HG03095 (cell line): Measurements from ENCODE around the gene FAM193A.
"Not testable (repeated sequence)": the region's sequence is repeated elsewhere in the genome, so short reads cannot be mapped to it uniquely, and the experiment has no call there.

Source experiments
- ATAC-seq: cut with Tn5 transposase; IDR thresholded peaks from one replicate; pipeline ENCODE4 v1.9.1; 2021; ENCODE audit warnings: moderate library complexity; ENCODE audit not compliant: unreplicated experiment

Gene FAM193A

DNA sequence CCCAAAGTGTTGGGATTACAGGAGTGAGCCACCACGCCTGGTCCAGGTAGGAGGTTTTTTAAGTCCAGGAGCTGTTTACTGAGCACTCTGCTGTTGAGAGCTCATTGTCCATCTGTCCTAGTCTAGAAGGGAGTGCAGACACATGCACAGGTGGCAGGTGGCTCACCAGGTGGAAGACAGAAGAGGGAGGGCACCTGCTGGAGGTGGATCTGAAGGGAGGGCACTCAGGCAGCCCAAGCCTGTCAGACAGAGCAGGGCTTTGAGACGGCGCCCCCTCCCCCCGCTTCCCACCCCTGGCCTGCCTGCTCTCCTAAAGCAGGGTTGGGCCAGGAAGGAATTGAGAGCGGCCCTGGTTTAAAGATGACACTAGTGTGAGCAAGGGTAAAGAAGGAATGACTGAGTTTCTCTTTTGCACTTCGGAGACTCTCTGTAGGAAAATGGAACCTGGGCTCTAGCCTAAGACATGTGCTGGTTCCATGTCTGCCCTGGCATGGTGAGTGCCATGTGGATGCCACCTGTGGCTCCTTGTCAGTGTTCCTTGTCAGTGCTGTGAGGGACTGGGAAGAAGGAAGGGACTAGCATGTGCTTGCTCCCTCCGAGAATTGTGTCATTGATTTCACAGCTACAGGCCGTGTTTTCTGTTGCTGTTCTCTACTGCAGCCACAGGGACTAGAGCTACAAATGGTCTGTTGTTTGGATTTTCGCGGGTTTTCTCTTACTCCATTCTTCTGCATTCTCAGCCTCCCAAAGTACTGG lies 111.1 kb downstream of the FAM193A start:
- no peak for ATAC-seq

DNA sequence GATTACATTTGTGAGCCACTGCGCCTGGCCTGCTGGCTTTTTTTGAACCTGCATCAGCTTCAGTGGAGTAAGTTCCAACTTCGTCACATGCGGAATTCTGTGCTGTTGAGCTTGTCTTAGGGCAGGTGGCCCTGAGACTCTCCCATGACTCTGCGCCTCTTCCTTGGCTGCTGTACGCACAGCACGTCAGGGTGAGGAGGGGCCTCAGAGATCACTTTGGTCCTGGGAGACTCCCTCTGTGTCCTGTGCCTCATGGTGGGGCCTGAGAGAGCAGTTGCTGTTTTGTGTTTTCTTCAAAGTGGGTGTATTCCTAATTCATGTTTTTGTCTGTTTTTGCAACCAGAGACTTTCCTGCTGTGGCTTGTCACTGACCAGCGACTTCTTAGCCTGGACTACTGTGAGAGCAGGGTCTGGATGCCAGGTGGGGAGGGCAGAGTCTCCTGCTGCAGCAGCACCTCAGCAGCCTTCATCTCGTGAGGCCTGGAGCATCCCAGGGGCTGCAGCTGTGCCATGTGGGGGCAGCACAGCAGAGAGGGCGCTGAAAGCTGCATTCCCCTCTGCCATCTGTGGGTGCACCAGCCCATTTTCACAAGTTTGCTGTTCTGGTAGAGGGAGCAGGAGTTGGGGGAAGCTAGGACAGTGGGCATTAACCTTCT lies 111.8 kb downstream of the FAM193A start:
- ATAC-seq: no peak

DNA sequence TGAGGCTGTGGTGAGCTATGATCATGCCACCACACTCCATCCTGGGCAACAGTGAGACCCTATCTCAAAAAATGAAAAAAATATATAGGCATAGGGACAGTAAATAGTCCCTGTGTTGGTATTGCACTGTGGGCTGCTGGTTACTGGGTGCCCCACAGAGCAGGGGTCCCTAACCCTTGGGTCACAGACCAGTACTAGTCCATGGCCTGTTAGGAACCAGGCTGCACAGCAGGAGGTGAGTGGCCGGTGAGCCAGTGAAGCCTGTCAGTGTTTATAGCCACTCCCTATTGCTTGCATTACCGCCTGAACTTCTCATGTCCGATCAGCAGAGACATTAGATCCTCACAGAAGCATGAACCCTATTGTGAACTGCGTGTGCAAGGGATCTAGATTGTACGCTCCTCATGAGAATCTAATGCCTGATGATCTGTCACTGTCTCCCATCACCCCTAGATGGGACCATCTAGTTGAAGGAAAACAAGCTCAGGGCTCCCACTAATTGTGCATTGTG lies 113.2 kb downstream of the FAM193A start:
- ATAC-seq: no peak

DNA sequence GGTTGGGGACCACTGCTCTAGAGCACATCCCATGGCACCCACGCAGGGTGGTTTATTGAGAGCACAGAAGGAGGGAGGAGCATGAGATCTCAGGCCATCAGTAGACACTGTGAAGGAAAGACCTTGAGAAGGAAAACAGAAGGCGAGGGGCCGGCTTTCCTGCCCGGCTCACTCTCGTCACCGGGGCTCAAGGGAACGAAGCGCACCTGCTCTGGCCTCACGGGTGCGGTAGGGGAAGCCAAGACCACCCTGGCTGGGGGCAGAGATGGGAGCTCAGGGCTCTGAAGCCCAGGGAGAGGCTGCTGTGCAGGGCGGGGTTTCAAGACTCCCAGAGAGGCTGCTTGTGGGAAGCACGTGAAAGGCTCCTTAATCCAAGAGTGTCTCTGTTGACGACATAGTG lies 113.8 kb downstream of the FAM193A start:
- ATAC-seq: no peak

DNA sequence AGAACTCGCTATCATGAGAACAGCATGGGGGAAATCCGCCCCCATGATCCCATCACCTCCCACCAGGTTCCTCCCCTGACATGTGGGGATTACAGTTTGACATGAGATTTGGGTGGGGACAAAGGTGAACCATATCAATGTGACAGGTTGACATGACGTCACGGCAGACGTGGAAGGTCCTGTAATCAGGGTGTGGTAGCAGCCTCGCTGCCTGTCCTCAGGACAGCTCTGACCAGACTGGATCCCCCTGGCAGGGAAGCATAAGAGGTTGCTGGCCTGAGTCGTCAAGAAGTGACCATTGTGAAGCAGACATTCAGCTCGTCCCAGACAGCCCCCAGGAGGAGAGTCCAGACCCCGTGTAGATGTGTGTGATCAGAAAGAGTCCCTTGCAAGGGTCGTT lies 115.1 kb downstream of the FAM193A start:
- no peak for ATAC-seq

DNA sequence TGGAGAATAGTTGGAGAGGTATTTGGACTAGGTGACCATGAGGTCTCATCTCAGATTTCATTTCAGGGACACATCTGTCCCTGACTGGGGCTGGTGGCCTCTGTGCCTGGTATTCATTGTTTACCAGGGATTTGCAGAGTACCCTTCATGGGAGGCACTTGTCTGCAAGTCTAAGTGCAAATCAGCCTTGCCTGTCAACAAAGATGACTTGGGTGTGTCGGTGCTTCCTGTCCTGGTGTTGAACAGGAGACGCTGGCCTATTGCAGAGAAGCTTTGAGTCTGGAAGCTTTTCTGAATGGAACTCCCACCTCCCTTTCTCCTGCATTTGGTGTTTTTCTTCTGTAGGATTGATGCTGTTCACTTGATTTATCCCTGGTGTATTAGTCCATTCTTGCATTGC lies 115.6 kb downstream of the FAM193A start:
- no peak for ATAC-seq

DNA sequence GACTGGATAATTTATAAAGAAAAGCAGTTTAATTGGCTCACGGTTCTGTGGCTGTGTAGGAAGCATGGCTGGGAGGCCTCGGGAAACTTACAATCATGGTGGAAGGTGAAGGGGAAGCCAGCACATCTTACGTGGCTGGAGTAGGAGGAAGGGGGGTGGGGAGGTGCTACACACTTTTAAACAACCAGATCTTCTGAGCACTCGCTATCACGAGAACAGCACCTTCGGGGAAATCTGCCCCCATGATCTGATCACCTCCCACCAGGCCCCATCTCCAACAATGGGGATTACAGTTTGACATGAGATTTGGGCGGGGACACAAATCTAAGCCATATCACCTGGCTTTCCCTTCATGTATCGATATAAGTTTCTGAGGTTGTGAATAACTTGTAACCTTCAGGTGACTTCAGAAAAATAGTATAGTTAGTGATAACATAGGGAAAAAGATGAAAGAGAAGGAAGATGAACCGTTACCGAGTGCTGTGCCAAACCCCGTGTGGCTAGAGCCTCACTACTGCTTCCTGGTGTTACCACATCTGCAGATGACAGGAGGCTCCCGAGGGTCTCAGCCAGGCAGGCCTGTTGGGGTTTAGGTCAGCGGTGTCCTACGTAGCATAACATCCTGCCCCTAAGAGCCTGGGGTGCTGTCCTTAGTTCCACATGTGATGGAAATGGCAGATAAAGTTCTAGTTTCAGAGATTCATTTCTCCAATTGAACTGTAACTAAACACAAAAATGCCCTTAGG lies 116.1 kb downstream of the FAM193A start:
- no peak for ATAC-seq

DNA sequence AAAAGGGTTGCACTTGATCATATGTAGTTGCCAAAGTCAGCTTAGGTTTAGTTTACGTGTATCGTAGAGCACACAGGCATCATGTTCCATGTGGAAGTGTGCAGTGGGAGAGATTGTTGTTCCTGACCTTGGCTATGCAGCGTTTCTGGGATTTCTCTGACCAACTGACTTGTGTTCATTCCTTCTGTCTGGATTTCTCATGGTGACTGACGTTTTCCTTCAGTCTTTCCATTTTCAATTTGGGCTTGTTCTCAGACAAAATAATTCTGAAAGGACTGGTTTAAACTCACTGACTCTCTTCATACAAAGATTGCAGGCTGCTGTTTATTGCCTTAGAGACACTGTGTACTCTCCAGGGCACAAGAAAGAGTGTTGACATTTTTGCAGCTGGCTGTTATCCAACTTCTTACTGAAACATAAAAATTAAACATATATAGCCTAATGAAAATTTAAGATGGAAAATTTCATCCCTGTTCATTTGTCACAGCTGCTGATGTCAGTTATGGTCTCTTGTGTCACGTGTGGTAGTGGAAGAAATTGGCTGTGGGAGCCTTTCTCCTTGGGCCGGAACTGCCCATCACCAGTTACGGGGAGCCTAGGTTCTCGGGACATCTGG lies 124.3 kb downstream of the FAM193A start:
- ATAC-seq: no peak

DNA sequence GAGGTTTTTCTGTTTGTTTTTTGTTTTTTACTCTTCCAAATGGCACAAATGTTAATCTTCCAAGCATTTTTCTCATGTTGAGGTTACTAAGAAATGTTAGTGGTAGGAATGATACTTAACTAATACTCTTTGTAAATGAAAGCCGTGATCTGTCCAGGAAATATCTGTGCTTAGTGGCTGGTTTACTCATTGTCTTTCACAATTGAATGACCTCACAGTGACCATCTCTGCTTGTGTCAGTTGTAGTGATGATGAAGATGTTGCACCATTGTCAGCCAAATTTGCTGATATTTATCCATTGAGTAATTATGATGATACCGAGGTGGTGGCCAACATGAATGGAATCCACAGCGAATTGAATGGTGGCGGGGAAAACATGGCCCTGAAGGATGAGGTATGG lies 126.2 kb downstream of the FAM193A start:
- no peak for ATAC-seq

DNA sequence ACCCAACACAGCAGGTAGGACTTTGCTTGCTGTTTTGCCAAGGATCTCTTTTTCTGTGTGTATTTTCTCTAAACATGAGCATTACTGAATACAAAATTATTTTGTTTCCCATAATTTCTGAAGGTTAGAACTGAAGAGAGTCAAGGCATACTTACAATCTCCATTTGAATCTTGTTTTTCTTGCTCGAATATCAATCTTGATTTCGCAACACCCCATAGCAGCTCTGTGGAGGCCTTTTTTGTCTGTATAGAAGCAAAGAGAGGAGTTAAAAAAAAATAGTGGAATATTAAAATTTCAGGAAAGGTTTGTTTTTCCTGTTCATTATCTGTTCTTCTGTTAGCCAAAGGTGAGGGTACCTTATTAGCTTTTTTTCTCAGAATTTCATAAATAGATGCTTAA lies 126.8 kb downstream of the FAM193A start:
- ATAC-seq: no peak

DNA sequence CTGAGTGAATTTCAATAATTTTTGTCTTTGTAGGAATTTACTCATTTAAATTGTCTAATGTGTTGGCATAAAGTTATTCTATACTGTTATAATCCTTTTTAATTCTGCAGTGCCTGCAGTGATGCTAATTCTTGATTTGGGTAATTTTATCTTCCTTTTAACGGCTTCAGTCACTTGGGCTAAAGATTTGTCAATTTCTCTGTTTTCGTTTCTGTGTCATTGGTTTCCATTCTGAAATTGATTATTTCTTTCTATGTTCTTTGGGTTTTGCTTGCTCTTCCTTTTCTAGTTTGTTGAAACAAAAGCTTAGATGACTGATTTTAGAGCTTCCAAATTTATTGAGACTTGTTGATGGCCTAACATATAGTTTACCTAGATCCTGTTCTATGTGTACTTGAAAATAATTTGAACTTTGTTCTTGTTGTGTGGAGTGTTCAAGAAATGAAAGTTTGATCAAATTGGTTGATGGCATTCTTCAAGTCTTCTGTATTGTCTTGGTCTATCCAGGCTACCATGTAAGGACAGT lies 130.3 kb downstream of the FAM193A start:
- no peak for ATAC-seq

DNA sequence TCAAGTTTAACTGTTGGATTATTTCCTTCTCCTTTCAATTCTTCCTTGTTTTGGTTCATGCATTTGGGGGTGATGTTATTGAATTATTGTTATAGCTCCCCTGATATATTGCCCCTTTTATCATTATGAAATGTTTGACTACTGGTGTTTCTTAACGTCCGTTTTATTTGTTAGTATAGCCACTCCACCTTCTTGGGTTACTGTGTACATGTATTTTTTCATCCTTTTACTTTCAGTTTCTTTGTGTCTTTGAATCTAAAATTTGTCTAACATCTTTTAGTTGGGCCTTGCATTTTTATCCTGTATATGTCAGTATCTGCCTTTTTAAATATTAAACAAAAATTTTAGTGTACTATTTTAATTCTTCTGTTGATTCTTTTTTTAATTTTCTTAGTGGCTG lies 131.0 kb downstream of the FAM193A start:
- ATAC-seq: no peak

DNA sequence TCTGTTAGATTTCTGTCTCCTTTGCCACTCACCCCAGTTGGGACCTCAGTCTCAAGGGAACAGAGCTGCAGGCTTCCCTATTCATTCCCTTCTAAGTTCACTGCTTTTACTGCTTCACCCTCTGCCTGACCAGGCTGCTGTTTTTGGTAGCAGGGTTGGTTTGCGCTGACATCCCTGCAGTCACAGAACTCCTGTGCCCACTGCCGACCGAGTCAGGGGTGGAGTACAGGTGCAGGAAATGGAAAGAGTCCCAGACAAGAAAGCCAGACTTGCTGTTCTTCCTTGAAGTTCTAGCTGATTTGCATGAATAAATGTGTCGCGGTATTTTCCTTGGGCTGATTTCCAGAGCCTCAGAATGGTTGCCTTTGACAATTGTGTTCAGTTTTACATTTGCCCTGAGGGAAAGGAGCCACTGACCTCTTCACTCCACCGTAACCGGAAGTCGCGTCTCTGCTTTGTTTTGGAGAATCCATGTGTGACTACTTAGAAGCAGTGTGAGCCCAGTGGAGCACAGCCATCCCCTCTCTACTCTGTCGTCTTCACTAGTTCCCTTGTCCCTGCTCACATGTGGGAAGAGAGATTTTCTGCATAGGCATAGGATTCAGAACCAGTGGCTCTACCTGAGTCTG lies 134.9 kb downstream of the FAM193A start:
- ATAC-seq: no peak

DNA sequence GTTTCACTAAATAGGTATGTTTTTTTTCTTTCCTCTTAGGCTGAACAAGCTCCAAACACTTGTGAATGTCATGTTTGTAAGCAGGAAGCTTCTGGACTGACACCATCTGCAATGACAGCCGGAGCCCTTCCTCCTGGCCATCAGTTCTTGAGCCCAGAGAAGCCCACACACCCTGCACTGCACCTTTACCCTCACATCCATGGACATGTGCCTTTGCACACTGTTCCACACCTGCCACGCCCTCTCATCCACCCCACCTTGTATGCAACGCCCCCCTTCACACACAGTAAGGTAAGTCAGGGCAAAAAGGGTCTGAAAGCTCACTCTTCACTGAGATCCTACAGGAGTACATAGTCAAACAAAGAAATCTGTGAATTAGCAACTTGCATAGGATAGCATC lies 135.6 kb downstream of the FAM193A start:
- no peak for ATAC-seq

DNA sequence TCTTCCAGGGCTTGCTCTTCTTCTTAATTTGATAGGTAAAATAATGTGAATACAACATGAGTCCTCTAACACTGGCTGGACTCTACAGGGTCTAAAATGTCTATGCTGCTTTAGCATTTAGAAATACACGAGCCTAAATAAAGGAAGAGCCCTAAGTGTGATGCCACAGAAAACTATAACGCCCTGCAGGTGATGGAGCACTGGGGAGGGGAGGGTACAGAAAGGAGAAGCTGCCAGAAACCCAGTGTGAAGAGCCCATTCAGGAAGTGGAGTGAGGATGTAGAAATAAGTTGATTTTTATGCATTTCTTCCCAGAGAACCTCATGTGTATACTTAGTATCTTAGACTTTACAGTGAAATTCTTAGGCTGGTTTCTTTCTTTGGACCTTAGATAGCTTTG lies 136.3 kb downstream of the FAM193A start:
- ATAC-seq: no peak

DNA sequence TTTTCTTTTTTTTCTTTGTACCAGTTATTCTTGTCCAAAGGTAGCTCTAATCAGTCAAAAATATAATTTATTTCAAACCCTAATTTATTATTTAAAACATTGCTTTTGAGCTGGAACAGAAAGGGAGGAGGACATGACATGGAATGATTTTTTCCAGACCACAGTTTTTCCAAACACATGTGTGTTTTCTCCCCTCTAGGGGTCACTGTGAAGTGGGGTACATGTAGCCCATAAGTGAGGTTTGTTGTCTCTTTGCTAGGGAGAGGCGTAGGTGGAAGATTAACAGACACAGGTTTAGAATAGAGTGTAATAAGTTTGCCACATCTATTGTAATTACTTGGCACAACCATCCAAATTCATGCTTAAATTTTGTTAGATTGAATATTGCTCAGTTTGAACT lies 136.7 kb downstream of the FAM193A start:
- no peak for ATAC-seq

DNA sequence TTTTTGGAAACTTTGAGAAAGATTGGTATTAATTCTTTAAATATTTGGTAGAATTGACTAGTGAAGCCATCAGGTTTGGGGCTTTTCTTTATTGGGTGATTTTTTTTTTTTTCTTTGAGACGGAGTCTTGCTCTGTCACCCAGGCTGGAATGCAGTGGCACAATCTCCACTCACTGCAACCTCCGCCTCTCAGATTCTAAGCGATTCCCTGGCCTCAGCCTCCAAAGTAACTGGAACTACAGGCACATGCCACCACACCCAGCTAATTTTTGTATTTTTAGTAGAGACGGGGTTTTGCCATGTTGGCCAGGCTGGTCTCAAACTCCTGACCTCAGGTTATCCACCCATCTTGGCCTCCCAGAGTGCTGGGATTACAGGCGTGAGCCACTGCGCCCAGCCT lies 143.3 kb downstream of the FAM193A start:
- not testable (repeated sequence) for ATAC-seq

DNA sequence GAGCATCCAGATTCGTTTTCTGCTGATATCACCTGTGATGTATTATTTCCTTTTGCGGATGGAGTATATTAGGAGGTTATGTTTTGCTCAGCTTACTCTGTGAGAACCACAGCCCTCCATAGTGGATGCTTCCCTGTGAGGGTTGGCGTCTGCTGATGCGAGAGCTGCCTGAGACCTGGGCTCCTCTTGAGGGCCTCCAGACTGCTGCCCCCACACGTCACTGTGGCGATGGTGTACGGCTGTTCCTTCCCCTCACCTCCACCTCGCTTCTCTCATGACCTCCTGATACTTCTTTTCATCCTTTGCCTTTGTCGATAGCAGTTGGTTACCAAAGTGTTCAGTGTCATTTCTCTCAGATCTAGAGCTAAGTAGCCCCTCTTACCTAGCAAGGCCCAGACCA lies 148.0 kb downstream of the FAM193A start:
- ATAC-seq: no peak

DNA sequence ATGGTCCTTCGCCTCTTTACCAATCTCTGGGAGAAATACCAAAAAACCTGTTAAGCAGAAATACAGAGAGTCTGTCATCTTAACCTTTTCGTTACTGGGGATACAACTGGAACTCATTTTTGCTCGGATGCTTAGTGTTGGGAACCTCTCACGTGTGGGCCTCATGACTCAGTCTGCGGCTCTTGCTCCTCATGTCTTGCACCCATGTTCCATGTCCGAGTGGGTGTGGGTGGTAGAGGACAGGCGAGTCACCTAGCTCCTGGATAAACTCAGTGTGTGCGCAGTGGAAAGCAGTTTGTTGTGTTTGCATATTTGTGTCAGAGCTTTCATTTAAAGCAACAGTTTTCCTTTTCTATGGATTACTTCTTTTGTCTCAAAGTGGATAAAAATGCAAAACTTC lies 149.1 kb downstream of the FAM193A start:
- no peak for ATAC-seq

DNA sequence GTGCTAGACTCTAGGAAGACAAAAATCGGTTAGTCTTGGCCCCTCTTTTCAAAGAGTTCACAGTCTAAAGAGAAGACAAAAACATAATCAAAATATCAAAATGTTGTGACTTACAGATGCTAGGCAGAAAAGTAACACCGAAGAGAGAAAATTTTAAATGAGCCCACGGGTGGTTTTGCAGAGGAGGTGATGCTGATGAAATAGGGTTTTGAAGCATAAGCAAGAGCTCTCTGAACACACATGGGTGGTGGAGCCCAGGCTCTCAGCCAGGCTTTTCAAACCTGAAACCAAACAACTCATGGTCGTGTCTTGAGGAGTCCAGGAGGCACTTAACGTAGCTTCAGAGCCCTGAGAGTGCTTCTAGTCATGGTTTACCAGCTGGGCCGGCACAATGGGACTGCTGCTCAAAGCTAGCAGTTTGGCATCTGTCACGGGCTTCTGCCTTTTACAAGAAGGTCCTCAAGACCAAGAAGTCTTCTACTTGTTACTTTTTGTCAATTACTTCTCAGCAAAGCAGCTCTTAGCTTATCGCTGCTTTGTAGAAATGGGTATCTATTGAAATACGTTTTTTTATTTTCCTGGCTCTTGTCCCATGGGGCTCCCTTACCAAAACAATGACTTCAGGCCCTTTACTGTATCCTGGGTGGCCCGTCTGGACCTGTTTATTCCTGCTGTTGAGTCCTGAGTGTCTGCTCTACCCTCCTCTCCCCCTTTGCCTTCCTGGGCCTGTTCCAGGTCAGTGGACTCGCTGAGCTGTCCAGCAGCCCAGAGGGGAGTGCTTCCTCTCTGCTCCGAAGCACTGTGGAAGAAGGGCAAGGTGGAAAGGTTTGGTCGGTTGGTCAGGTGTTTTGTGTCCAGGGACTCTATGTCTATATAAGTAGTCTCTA lies 150.2 kb downstream of the FAM193A start:
- ATAC-seq: no peak
